Kidney (tissue), 14 donors: ENCODE measurements around the gene RARRES2. TPM values are rescaled to one million over a fixed set of nuclear protein-coding genes. Genes with fewer than 3 reads are reported as not detected.
"Not testable (repeated sequence)": the region's sequence is repeated elsewhere in the genome, so short reads cannot be mapped to it uniquely, and the experiment has no call there.

ENCODE experiments used
- DNase-seq, 5 donors: peaks; one replicate each; pipeline ENCODE4 v3.0.0-alpha.2; 2013 to 2020
- FAIRE-seq: peaks from 2 replicates; lab custom pipeline; 2012; peaks lifted over from hg19 to GRCh38; lab: Jason Lieb, UNC
- H3K27ac ChIP-seq, 2 donors: one replicate each; pipeline ENCODE4 v1.7.0; 2013; ENCODE audit warnings: low read depth in 2 of 2, low read length in 2 of 2, inconsistent platforms in 1 of 2
- H3K27me3 ChIP-seq: one replicate; pipeline ENCODE4 v1.7.1; 2013; ENCODE audit warnings: low read length, inconsistent platforms; ENCODE audit not compliant: control insufficient read depth, insufficient read depth
- H3K36me3 ChIP-seq, 3 donors: one replicate each; pipeline versions ENCODE4 v1.7.0 to v1.7.1; 2013; ENCODE audit warnings: low read length in 3 of 3, control low read depth in 1 of 3, inconsistent platforms in 1 of 3; ENCODE audit not compliant: insufficient read depth in 3 of 3, control insufficient read depth in 2 of 3
- H3K4me1 ChIP-seq, 3 donors: one replicate each; pipeline versions ENCODE4 v1.7.0 to v1.7.1; 2013; ENCODE audit warnings: low read length in 3 of 3, inconsistent platforms in 1 of 3, low read depth in 1 of 3; ENCODE audit not compliant: control insufficient read depth in 2 of 3, insufficient read depth in 2 of 3
- H3K4me3 ChIP-seq, 3 donors: one replicate each; pipeline versions ENCODE4 v1.7.0 to v1.8.1; 2013; ENCODE audit warnings: low read length in 3 of 3, control low read depth in 1 of 3, inconsistent platforms in 1 of 3
- H3K9ac ChIP-seq, 3 donors: one replicate each; pipeline versions ENCODE4 v1.7.0 to v1.7.1; 2013; ENCODE audit warnings: low read length in 3 of 3, control low read depth in 1 of 3, inconsistent platforms in 1 of 3
- H3K9me3 ChIP-seq, 3 donors: one replicate each; pipeline versions ENCODE4 v1.7.0 to v1.7.1; 2013; ENCODE audit warnings: low read length in 3 of 3, control low read depth in 1 of 3, inconsistent platforms in 1 of 3; ENCODE audit not compliant: control insufficient read depth in 2 of 3, insufficient read depth in 1 of 3
- CTCF ChIP-seq: IDR thresholded peaks from 3 replicates; pipeline ENCODE4 v1.5.1; 2012; ENCODE audit warnings: mild to moderate bottlenecking, moderate library complexity, borderline replicate concordance; ENCODE audit not compliant: insufficient read depth; ENCODE audit errors: extremely low read depth
- intact Hi-C: fragments of 100-400 bp; cut with DNase I; formaldehyde crosslinking; loops from one replicate; pipeline ENCODE4 v1.11.1; 2022
- polyA plus RNA-seq: library from polyadenylated mRNA; stranded (reverse); fragments of 350-450 nt; fragmentation: Illumina TruSeq; extraction: RNeasy Lipid Tissue Mini Kit (QIAGEN cat#74804); gene quantifications from one replicate; pipeline ENCODE4 v1.2.3, GENCODE V29; 2014; ENCODE audit warnings: low read depth, low replicate concordance; ENCODE audit not compliant: insufficient read depth
- total RNA-seq: library from RNA; stranded (reverse); fragmentation: NEBNext Ultra II Directional; extraction: Animal tissue kit (Norgen Biotek cat#: 25700); gene quantifications from one replicate; pipeline ENCODE4 v1.2.1, GENCODE V29; 2021
- donor health status: control.
- donor health status: control.
- donor health status: control.
- donor health status: control.
- donor health status: control.
- donor health status: DM: yes; HTN: yes; CAD: no.
- donor health status: Normal renal cell carcinoma (clear cell type).

The RARRES2 gene
- total and polyA plus RNA-seq, 2 donors from 2014 or later, result 104 to 475 TPM

- no peak for DNase-seq
- no peak for FAIRE-seq
- intact Hi-C loops, result no loop called here
- Histone ChIP-seq H3K9me3 (no peaks in the 10 kb centered on the region), H3K9ac (no peak overlapping the region), H3K4me1 (peaks cover 0 to 19% (median 17%) of the 10 kb centered on the region in 3 donors), H3K27me3 (no peaks in the 10 kb centered on the region), H3K4me3 (no peak overlapping the region), H3K27ac (no peak overlapping the region), H3K36me3 (no peaks in the 10 kb centered on the region)
- no peak for TF ChIP-seq CTCF
These were observed 23.5 kb downstream of the RARRES2 start for GRCh38 chr7:150317748-150318444.

GRCh38 chr7:150316987-150317386 lies 24.4 kb downstream of the RARRES2 start:
- H3K27me3 ChIP-seq, H3K9me3 ChIP-seq, intact Hi-C loops, H3K36me3 ChIP-seq, FAIRE-seq, H3K9ac ChIP-seq, H3K4me3 ChIP-seq, H3K27ac ChIP-seq: not testable (repeated sequence)
- peaks cover 0 to 15% (median 11%) of the 10 kb centered on the region in 3 donors for H3K4me1 ChIP-seq
- peak in 1 of 5 donors; percentile 11 for DNase-seq

GRCh38 chr7:150314639-150315239 lies 26.7 kb downstream of the RARRES2 start:
- H3K27ac ChIP-seq, result no peak overlapping the region
- H3K9me3 ChIP-seq, result no peaks in the 10 kb centered on the region
- H3K4me1 ChIP-seq, result peaks cover 0 to 12% (median 6%) of the 10 kb centered on the region in 3 donors
- no peaks in the 10 kb centered on the region for H3K27me3 ChIP-seq
- no peaks in the 10 kb centered on the region for H3K36me3 ChIP-seq
- H3K4me3 ChIP-seq, result no peak overlapping the region
- intact Hi-C loops, result no loop called here
- no peak for TF ChIP-seq CTCF
- FAIRE-seq (peak; percentile 93), DNase-seq (peak in 1 of 5 donors; percentile 31)
- no peak overlapping the region for H3K9ac ChIP-seq

GRCh38 chr7:150313870-150314269 lies 27.6 kb downstream of the RARRES2 start:
- FAIRE-seq (no peak), DNase-seq (peak in 1 of 5 donors; percentile 23)
- Histone ChIP-seq H3K27me3 (no peaks in the 10 kb centered on the region), H3K9ac (peak overlapping the region in 1 of 3 donors; percentile 23), H3K4me1 (peaks cover 0 to 14% (median 9%) of the 10 kb centered on the region in 3 donors), H3K4me3 (no peak overlapping the region), H3K36me3 (no peaks in the 10 kb centered on the region), H3K9me3 (no peaks in the 10 kb centered on the region), H3K27ac (peak overlapping the region; percentile 49 to 76)
- TF ChIP-seq CTCF, result no peak
- intact Hi-C loops, result no loop called here
